H1 (cell line): Measurements from ENCODE around the gene ZNF440. TPM values are rescaled to one million over a fixed set of nuclear protein-coding genes. Genes with fewer than 3 reads are reported as not detected.

ENCODE experiments used
- CTCF ChIA-PET: fragments of 300-600 bp; sonication (Branson Sonifier 250); formaldehyde crosslinking; loops from one replicate; lab custom pipeline; 2021; ENCODE audit not compliant: partially characterized antibody; lab: Charles Lee
- POLR2A ChIA-PET: fragments of 300-600 bp; sonication (Branson Sonifier 250); formaldehyde crosslinking; loops from one replicate; lab custom pipeline; 2021; ENCODE audit warnings: inconsistent platforms; ENCODE audit not compliant: partially characterized antibody; lab: Charles Lee
- DNase-seq, 2 experiments: peaks; one replicate each; pipeline versions ENCODE4 v3.0.0 to v3.0.0-alpha.2; 2010 to 2022; ENCODE audit warnings: low spot score in 2 of 2, low read depth in 1 of 2, mixed read lengths in 1 of 2
- FAIRE-seq: peaks from 2 replicates; lab custom pipeline; 2011; peaks lifted over from hg19 to GRCh38; lab: Jason Lieb, UNC
- H2AFZ ChIP-seq: 2 replicates; pipeline ENCODE4 v1.8.1; 2012; ENCODE audit warnings: low read length, inconsistent platforms
- H2AK5ac ChIP-seq: 2 replicates; pipeline ENCODE4 v1.6.1; 2013; ENCODE audit warnings: low read depth, low read length
- H2BK120ac ChIP-seq: replicated peaks from 2 replicates; pipeline ENCODE3; 2013; ENCODE audit warnings: low read depth, low read length, inconsistent platforms
- H2BK12ac ChIP-seq: 2 replicates; pipeline ENCODE4 v1.6.1; 2013; ENCODE audit warnings: low read depth, low read length
- H2BK15ac ChIP-seq: 2 replicates; pipeline ENCODE4 v1.6.1; 2013; ENCODE audit warnings: low read length
- H2BK20ac ChIP-seq: 2 replicates; pipeline ENCODE4 v1.6.1; 2013; ENCODE audit warnings: low read length
- H2BK5ac ChIP-seq: 2 replicates; pipeline ENCODE4 v1.6.1; 2013; ENCODE audit warnings: low read depth, low read length
- H3K14ac ChIP-seq: 2 replicates; pipeline ENCODE4 v1.6.1; 2013; ENCODE audit warnings: inconsistent platforms; ENCODE audit not compliant: insufficient read length
- H3K18ac ChIP-seq: 2 replicates; pipeline ENCODE4 v1.6.1; 2013; ENCODE audit warnings: low read length; ENCODE audit errors: extremely low read depth
- H3K23ac ChIP-seq: 2 replicates; pipeline ENCODE4 v1.6.1; 2013; ENCODE audit warnings: inconsistent platforms; ENCODE audit not compliant: insufficient read length
- H3K23me2 ChIP-seq: 2 replicates; pipeline ENCODE4 v1.6.1; 2013; ENCODE audit warnings: low read depth, low read length
- H3K27ac ChIP-seq: 2 replicates; pipeline ENCODE4 v1.6.1; 2011; ENCODE audit warnings: low read depth, low read length, inconsistent platforms
- H3K27me3 ChIP-seq, 4 experiments: replicated peaks in 1 of 4; 1 replicate in 1 of 4; 2 replicates in 3 of 4; pipeline versions ENCODE4 v1.6.1 to v1.8.1; 2011 to 2013; ENCODE audit warnings: low read length in 3 of 4, mild to moderate bottlenecking in 3 of 4, inconsistent platforms in 2 of 4, mixed read lengths in 2 of 4, moderate library complexity in 1 of 4; ENCODE audit not compliant: control insufficient read depth in 3 of 4, insufficient read depth in 3 of 4; ENCODE audit errors: extremely low read depth in 1 of 4
- H3K36me3 ChIP-seq, 4 experiments: 2 replicates each; pipeline versions ENCODE4 v1.6.1 to v1.8.1; 2011 to 2013; ENCODE audit warnings: mild to moderate bottlenecking in 4 of 4, low read length in 3 of 4, moderate library complexity in 2 of 4, control low read depth in 1 of 4, inconsistent platforms in 1 of 4; ENCODE audit not compliant: insufficient read depth in 4 of 4, control insufficient read depth in 2 of 4
- H3K4ac ChIP-seq: replicated peaks from 2 replicates; pipeline ENCODE3; 2013; ENCODE audit warnings: low read length, low read depth, mixed read lengths, inconsistent platforms; ENCODE audit not compliant: insufficient read length
- H3K4me1 ChIP-seq, 4 experiments: replicated peaks in 1 of 4; 1 replicate in 1 of 4; 2 replicates in 3 of 4; pipeline versions ENCODE4 v1.6.1 to v1.8.1; 2011 to 2013; ENCODE audit warnings: low read length in 3 of 4, inconsistent platforms in 2 of 4, mixed read lengths in 1 of 4; ENCODE audit not compliant: insufficient read depth in 4 of 4, control insufficient read depth in 3 of 4
- H3K4me2 ChIP-seq, 2 experiments: 2 replicates each; pipeline versions ENCODE4 v1.6.1 to v1.8.1; 2011 to 2013; ENCODE audit warnings: low read depth in 2 of 2, low read length in 2 of 2, control low read depth in 1 of 2, inconsistent platforms in 1 of 2, mild to moderate bottlenecking in 1 of 2; ENCODE audit not compliant: insufficient read depth in 1 of 2
- H3K4me3 ChIP-seq, 4 experiments: fragments of 200-600, 300-600 bp in 1 of 4; sonication (generic), shearing (Covaris generic), sonication (Bioruptor Twin) in 1 of 4; 2 replicates each; pipeline versions ENCODE4 v1.5.1 to v1.8.1; 2011 to 2016; ENCODE audit warnings: low read length in 4 of 4, low read depth in 3 of 4, control low read depth in 2 of 4, inconsistent platforms in 2 of 4, mild to moderate bottlenecking in 2 of 4, mixed read lengths in 1 of 4, moderate library complexity in 1 of 4; ENCODE audit not compliant: insufficient read depth in 2 of 4; ENCODE audit errors: extremely low read depth in 1 of 4
- H3K56ac ChIP-seq: replicated peaks from 2 replicates; pipeline ENCODE3; 2013; ENCODE audit warnings: low read depth, mild to moderate bottlenecking, mixed read lengths, low read length, inconsistent platforms; ENCODE audit not compliant: insufficient read length
- H3K79me1 ChIP-seq: 2 replicates; pipeline ENCODE4 v1.6.1; 2013; ENCODE audit warnings: low read depth, low read length, control low read depth
- H3K79me2 ChIP-seq, 2 experiments: 2 replicates each; pipeline versions ENCODE4 v1.6.1 to v1.8.1; 2012 to 2013; ENCODE audit warnings: low read length in 2 of 2, mild to moderate bottlenecking in 2 of 2, inconsistent platforms in 1 of 2; ENCODE audit not compliant: insufficient read depth in 2 of 2, control insufficient read depth in 1 of 2
- H3K9ac ChIP-seq, 4 experiments: replicated peaks in 1 of 4; 1 replicate in 1 of 4; 2 replicates in 3 of 4; pipeline versions ENCODE4 v1.6.1 to v1.8.1; 2011 to 2013; ENCODE audit warnings: low read depth in 3 of 4, low read length in 3 of 4, control low read depth in 2 of 4, mild to moderate bottlenecking in 2 of 4, moderate library complexity in 2 of 4, inconsistent platforms in 1 of 4; ENCODE audit errors: extremely low read depth in 1 of 4
- H3K9me3 ChIP-seq, 2 experiments: 2 replicates each; pipeline versions ENCODE4 v1.6.1 to v1.8.1; 2012 to 2013; ENCODE audit warnings: mild to moderate bottlenecking in 2 of 2, moderate library complexity in 2 of 2, control low read depth in 1 of 2, inconsistent platforms in 1 of 2, low read depth in 1 of 2, low read length in 1 of 2, mixed read lengths in 1 of 2; ENCODE audit not compliant: insufficient read depth in 2 of 2
- H4K20me1 ChIP-seq, 2 experiments: replicated peaks in 1 of 2; 2 replicates each; pipeline versions ENCODE3 to v1.8.1; 2011 to 2013; ENCODE audit warnings: inconsistent platforms in 2 of 2, low read length in 2 of 2, mild to moderate bottlenecking in 1 of 2; ENCODE audit not compliant: insufficient read depth in 2 of 2, control insufficient read depth in 1 of 2
- H4K5ac ChIP-seq: 2 replicates; pipeline ENCODE4 v1.6.1; 2013; ENCODE audit warnings: low read length, low read depth, mixed read lengths, inconsistent platforms; ENCODE audit not compliant: insufficient read length
- H4K8ac ChIP-seq: 2 replicates; pipeline ENCODE4 v1.8.0; 2013; ENCODE audit warnings: mild to moderate bottlenecking, moderate library complexity, low read length, inconsistent platforms; ENCODE audit not compliant: insufficient read depth; ENCODE audit errors: extremely low read depth
- H4K91ac ChIP-seq: replicated peaks from 2 replicates; pipeline ENCODE3; 2013; ENCODE audit warnings: low read length, mixed read lengths, inconsistent platforms; ENCODE audit not compliant: insufficient read length
- BRCA1 ChIP-seq: IDR thresholded peaks from 2 replicates; pipeline ENCODE4 v1.6.1; 2012; ENCODE audit warnings: low read depth, low read length, improper control_type of control experiment
- CTCF ChIP-seq, 3 experiments: IDR thresholded peaks; 1 replicate in 2 of 3; 2 replicates in 1 of 3; pipeline versions ENCODE4 v1.5.1 to v1.6.1; 2011; ENCODE audit warnings: low read length in 3 of 3, mild to moderate bottlenecking in 3 of 3, inconsistent platforms in 2 of 3, low read depth in 1 of 3, moderate library complexity in 1 of 3; ENCODE audit not compliant: insufficient read depth in 1 of 3; ENCODE audit errors: control extremely low read depth in 1 of 3
- SIN3A ChIP-seq, 2 experiments: IDR thresholded peaks in 1 of 2; conservative IDR thresholded peaks in 1 of 2; 2 replicates each; pipeline ENCODE4 v1.6.1; 2011 to 2012; ENCODE audit warnings: low read length in 2 of 2, improper control_type of control experiment in 1 of 2, low read depth in 1 of 2, mild to moderate bottlenecking in 1 of 2
- SP2 ChIP-seq: IDR thresholded peaks from 2 replicates; pipeline ENCODE4 v1.6.1; 2012; ENCODE audit warnings: mild to moderate bottlenecking, low read length, inconsistent platforms
- TEAD4 ChIP-seq: IDR thresholded peaks from 2 replicates; pipeline ENCODE4 v1.6.1; 2012; ENCODE audit warnings: low read depth, low read length, inconsistent platforms, mixed read lengths
- WGBS, 2 experiments: shearing (Covaris generic) in 1 of 2; methylation state at CpG; one replicate each; pipeline versions ENCODE4 v1.1.6 to v1.1.7; 2013 to 2015; ENCODE audit warnings: low lambda C conversion rate in 2 of 2, mixed read lengths in 2 of 2, inconsistent platforms in 1 of 2, low coverage in 1 of 2, missing lambda C conversion rate in 1 of 2; ENCODE audit not compliant: insufficient replicate concordance in 2 of 2, insufficient coverage in 1 of 2, insufficient read length in 1 of 2; ENCODE audit errors: extremely low coverage in 1 of 2, missing lambda C conversion rate in 1 of 2; 5-methylcytosine and 5-hydroxymethylcytosine counted together
- polyA plus RNA-seq, 7 experiments: library from polyadenylated mRNA; depleted of rRNA in 3 of 7; stranded (reverse) in 5 of 7; unstranded in 2 of 7; fragments of >200 nt in 5 of 7; fragments of 200-250 nt in 2 of 7; gene quantifications; 1 replicate in 5 of 7; 2 replicates in 1 of 7; 4 replicates in 1 of 7; pipeline versions ENCODE4 v1.2.1 to v1.2.3, GENCODE V29; 2011 to 2013; ENCODE audit warnings: missing spikeins in 2 of 7, mixed read lengths in 2 of 7
- total RNA-seq: library from RNA; stranded (reverse); fragmentation: NEBNext Ultra II Directional; extraction: Animal tissue kit (Norgen Biotek cat#: 25700); gene quantifications from 2 replicates; pipeline ENCODE4 v1.2.1, GENCODE V29; 2021

The ZNF440 gene
- total and polyA plus RNA-seq, 2 of the 8 experiments (the other 6 are each of a cell fraction or from before 2014, with no cell fraction given): 0.77 to 6.5 TPM

- no peaks in the 10 kb centered on the region for H3K27me3 ChIP-seq
- no peak overlapping the region for H2BK120ac ChIP-seq
- no peaks in the 10 kb centered on the region for H3K4me1 ChIP-seq
- FAIRE-seq (no peak), DNase-seq (no peak)
- no peaks in the 10 kb centered on the region for H4K20me1 ChIP-seq
- H4K8ac ChIP-seq: no peak overlapping the region
- H2AK5ac ChIP-seq: no peak overlapping the region
- no peak overlapping the region for H3K4me2 ChIP-seq
- no peak overlapping the region for H3K9ac ChIP-seq
- H2BK5ac ChIP-seq: no peak overlapping the region
- no peak overlapping the region for H3K27ac ChIP-seq
- H2AFZ ChIP-seq: no peak overlapping the region
- 91% methylated on average over 12 of the region's 12 CpGs; no CpG with 5 or more reads in 1 of the 2 experiments for WGBS, 2 experiments
- no peaks in the 10 kb centered on the region for H3K79me2 ChIP-seq
- H3K9me3 ChIP-seq: peaks cover 29 to 46% of the 10 kb centered on the region in 2 experiments
- CTCF ChIA-PET: interaction anchor here (0.6 to 1.5 kb wide), 3 partner anchors 23 to 157 kb away, joined by 3 to 6 read pairs (median 3); no protein-coding TSS in a partner anchor
- no peaks in the 10 kb centered on the region for H3K23me2 ChIP-seq
- no peak overlapping the region for H3K23ac ChIP-seq
- H3K4me3 ChIP-seq: no peak overlapping the region
- no peak overlapping the region for H3K14ac ChIP-seq
- H2BK12ac ChIP-seq: no peak overlapping the region
- no peaks in the 10 kb centered on the region; a peak in 1 of 8 replicates for H3K36me3 ChIP-seq
- H3K4ac ChIP-seq: no peak overlapping the region
- H2BK15ac ChIP-seq: no peak overlapping the region
- no peak overlapping the region for H3K18ac ChIP-seq
- no peak for TF ChIP-seq TEAD4
- no peak for TF ChIP-seq SP2
- no peak for TF ChIP-seq BRCA1
- no peak for TF ChIP-seq CTCF (IDR thresholded peaks at IDR 0.05; ENCODE audit: control extremely low read depth in 1 of 3, insufficient read depth in 1 of 3, low read depth in 1 of 3, low read length in 3 of 3)
- no peak for TF ChIP-seq SIN3A (conservative IDR thresholded peaks at IDR 0.05 in 1 of 2, IDR thresholded peaks at IDR 0.05 in 1 of 2; ENCODE audit: low read depth in 1 of 2, low read length in 2 of 2)
- H4K91ac ChIP-seq: no peak overlapping the region
- H2BK20ac ChIP-seq: no peak overlapping the region
- no peak overlapping the region for H3K56ac ChIP-seq
- no peaks in the 10 kb centered on the region for H3K79me1 ChIP-seq
- POLR2A ChIA-PET: no interaction called here
- no peak overlapping the region for H4K5ac ChIP-seq
Observed at GRCh38 chr19:11856596-11857250, 42.6 kb downstream of the ZNF440 start.
